Upper lobe of left lung (tissue), 4 donors: ENCODE measurements around the gene B3GLCT.

ENCODE experiments used
- CTCF ChIP-seq, 6 experiments: fragments of 450-650 bp in 4 of 6; fragments of 200-600 bp in 2 of 6; sonication (generic) in 2 of 6; IDR thresholded peaks; one replicate each; pipeline ENCODE4 v1.5.1; 2016 to 2019; ENCODE audit warnings: antibody characterized with exemption in 6 of 6
- EP300 ChIP-seq, 4 donors: sonication (generic); formaldehyde crosslinking; IDR thresholded peaks; one replicate each; pipeline ENCODE4 v1.5.1; 2017; ENCODE audit warnings: antibody characterized with exemption in 4 of 4, control low read depth in 2 of 4
- POLR2A ChIP-seq, 4 donors: fragments of 450-650 bp; IDR thresholded peaks; one replicate each; pipeline ENCODE4 v1.5.1; 2016 to 2017; ENCODE audit warnings: antibody characterized with exemption in 4 of 4, mild to moderate bottlenecking in 2 of 4
- POLR2AphosphoS5 ChIP-seq, 2 donors: sonication (generic); formaldehyde crosslinking; IDR thresholded peaks; one replicate each; pipeline ENCODE4 v1.5.1; 2017; ENCODE audit warnings: antibody characterized with exemption in 2 of 2

- TF ChIP-seq CTCF (IDR thresholded peaks at IDR 0.05) (no peak), POLR2A (IDR thresholded peaks at IDR 0.05) (no peak), EP300 (IDR thresholded peaks at IDR 0.05) (no peak), POLR2AphosphoS5 (IDR thresholded peaks at IDR 0.05) (no peak)
Measured at GRCh38 chr13:31374682-31375081, 174.9 kb downstream of the B3GLCT start.
